Nephron (organoid): ENCODE results near the gene SULT2B1.
A peak's percentile ranks its signal among the peaks of the same experiment; 100 is the strongest.

ENCODE experiments used
- H3K27ac Mint-ChIP-seq, 3 experiments: 2 replicates each; pipeline ENCODE4 v1.8.0; 2020; ENCODE audit warnings: mixed read lengths in 3 of 3, mild to moderate bottlenecking in 2 of 3, moderate library complexity in 1 of 3
- H3K27me3 Mint-ChIP-seq: 2 replicates; pipeline ENCODE4 v1.8.0; 2021; ENCODE audit warnings: low read depth, mild to moderate bottlenecking, moderate library complexity, mixed read lengths
- H3K36me3 Mint-ChIP-seq: 2 replicates; pipeline ENCODE4 v1.8.0; 2020; ENCODE audit warnings: low read depth, mixed read lengths
- H3K4me1 Mint-ChIP-seq: 2 replicates; pipeline ENCODE4 v1.8.0; 2020; ENCODE audit warnings: mixed read lengths
- H3K4me3 Mint-ChIP-seq, 3 experiments: 2 replicates each; pipeline ENCODE4 v1.8.0; 2020; ENCODE audit warnings: mild to moderate bottlenecking in 3 of 3, mixed read lengths in 3 of 3, moderate library complexity in 2 of 3
- H3K9me3 Mint-ChIP-seq: 2 replicates; pipeline ENCODE4 v1.8.0; 2020; ENCODE audit warnings: mixed read lengths
- TF ChIP-seq, protein P1 (sequence below), 3 experiments: fragments of 200-600 bp; sonication (generic); IDR thresholded peaks; one replicate each; pipeline ENCODE4 v1.5.0; 2021; ENCODE audit warnings: antibody characterized with exemption in 3 of 3; ENCODE audit not compliant: unreplicated experiment in 3 of 3

The SULT2B1 gene

DNA sequence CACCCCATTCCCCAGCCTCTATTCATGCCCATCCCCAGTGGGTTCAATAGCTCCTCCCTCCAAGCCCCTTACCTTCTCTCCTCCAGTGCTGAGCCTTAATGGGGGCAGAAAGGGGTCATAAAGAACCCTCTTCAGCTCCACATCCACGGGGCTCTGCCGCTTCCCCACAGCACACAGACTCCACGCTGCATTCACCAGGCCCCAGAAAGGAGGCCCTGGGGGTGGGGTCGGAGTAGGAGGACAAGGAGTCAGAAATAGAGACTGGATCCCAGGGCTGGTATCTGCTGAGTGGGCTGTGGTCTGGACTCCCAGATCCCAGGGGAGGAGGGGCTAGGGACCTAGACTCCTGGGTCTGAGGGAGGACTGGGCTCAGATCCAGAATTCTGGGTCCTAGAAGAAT lies 92.4 kb downstream of the SULT2B1 start:
- Mint-ChIP-seq H3K9me3 (no peaks in the 10 kb centered on the region), H3K27me3 (no peaks in the 10 kb centered on the region), H3K36me3 (no peaks in the 10 kb centered on the region), H3K27ac (peak overlapping the region; percentile 84 to 91 (median 85)), H3K4me1 (peaks cover 32% of the 10 kb centered on the region), H3K4me3 (peak overlapping the region; percentile 82 to 92 (median 89))
- TF ChIP-seq, protein P1, sequence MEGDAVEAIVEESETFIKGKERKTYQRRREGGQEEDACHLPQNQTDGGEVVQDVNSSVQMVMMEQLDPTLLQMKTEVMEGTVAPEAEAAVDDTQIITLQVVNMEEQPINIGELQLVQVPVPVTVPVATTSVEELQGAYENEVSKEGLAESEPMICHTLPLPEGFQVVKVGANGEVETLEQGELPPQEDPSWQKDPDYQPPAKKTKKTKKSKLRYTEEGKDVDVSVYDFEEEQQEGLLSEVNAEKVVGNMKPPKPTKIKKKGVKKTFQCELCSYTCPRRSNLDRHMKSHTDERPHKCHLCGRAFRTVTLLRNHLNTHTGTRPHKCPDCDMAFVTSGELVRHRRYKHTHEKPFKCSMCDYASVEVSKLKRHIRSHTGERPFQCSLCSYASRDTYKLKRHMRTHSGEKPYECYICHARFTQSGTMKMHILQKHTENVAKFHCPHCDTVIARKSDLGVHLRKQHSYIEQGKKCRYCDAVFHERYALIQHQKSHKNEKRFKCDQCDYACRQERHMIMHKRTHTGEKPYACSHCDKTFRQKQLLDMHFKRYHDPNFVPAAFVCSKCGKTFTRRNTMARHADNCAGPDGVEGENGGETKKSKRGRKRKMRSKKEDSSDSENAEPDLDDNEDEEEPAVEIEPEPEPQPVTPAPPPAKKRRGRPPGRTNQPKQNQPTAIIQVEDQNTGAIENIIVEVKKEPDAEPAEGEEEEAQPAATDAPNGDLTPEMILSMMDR (IDR thresholded peaks at IDR 0.05; ENCODE audit: unreplicated experiment in 3 of 3) = no peak

DNA sequence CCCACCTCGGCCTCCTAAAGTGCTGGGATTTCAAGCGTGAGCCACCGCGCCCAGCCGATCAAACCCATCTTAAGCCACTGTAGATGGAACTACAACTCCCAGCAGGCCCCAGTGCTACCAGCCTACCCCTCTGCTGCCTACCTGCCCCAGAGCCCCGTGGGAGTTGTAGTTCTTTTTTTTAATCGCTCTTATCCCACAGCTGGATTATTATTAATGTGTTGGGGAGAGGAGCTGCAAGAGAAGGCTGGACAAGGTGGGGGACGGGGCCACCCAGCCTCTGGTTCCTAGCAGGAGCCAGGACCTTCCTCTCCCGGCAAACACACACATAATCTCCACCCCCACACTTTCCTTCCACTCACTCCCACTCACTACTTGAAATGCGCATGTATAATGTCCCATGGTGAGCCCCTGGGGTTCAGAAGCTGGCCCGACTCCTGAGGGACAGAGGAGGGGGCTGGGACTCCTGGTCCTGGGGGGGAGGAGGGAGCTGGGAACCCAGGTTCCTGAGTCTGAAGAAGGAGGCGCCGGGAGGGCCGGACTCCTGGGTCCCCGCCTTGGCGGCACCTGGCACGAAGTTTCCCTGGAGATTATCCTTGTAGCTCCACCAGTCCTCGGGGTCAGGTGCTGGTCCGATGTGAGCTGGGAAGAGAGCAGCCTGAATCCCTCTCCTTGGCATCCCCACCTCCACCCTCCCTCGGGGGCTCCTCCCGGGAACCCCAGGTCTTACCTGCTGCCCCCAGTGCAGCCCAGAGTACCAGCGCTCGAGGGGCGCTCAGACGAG lies 93.1 kb downstream of the SULT2B1 start:
- Mint-ChIP-seq H3K27me3 (no peaks in the 10 kb centered on the region), H3K36me3 (no peaks in the 10 kb centered on the region), H3K27ac (peak overlapping the region; percentile 91 to 98 (median 96)), H3K4me3 (peak overlapping the region; percentile 82 to 92 (median 90)), H3K9me3 (no peaks in the 10 kb centered on the region), H3K4me1 (peaks cover 32% of the 10 kb centered on the region)
- TF ChIP-seq, protein P1 (IDR thresholded peaks at IDR 0.05; ENCODE audit: unreplicated experiment in 3 of 3) = no peak

DNA sequence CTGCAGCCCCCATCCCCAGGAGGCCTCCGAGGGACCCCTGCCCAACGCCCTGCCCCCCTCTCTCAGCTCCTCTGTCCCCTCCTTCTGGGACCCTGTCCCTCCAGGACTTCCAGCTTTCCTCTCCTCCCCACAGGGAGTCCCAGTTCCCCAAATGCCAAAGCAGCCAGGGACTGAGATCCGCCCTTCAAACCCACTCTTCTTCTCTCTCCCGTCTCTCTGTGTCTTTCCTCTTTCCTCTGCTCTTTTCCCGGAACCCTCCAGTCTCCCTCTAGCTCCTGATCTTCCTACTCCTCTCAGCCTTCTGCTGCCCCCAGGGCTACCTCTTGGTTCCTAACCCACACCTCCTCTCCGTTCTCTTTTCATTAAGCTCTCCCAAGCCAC lies 93.6 kb downstream of the SULT2B1 start:
- no peaks in the 10 kb centered on the region for H3K36me3 Mint-ChIP-seq
- peaks cover 32% of the 10 kb centered on the region for H3K4me1 Mint-ChIP-seq
- peak overlapping the region; percentile 91 to 98 (median 96) for H3K27ac Mint-ChIP-seq
- TF ChIP-seq, protein P1 (IDR thresholded peaks at IDR 0.05; ENCODE audit: unreplicated experiment in 3 of 3) = no peak
- peak overlapping the region; percentile 90 to 92 (median 90) for H3K4me3 Mint-ChIP-seq
- no peaks in the 10 kb centered on the region for H3K9me3 Mint-ChIP-seq
- H3K27me3 Mint-ChIP-seq = no peaks in the 10 kb centered on the region

DNA sequence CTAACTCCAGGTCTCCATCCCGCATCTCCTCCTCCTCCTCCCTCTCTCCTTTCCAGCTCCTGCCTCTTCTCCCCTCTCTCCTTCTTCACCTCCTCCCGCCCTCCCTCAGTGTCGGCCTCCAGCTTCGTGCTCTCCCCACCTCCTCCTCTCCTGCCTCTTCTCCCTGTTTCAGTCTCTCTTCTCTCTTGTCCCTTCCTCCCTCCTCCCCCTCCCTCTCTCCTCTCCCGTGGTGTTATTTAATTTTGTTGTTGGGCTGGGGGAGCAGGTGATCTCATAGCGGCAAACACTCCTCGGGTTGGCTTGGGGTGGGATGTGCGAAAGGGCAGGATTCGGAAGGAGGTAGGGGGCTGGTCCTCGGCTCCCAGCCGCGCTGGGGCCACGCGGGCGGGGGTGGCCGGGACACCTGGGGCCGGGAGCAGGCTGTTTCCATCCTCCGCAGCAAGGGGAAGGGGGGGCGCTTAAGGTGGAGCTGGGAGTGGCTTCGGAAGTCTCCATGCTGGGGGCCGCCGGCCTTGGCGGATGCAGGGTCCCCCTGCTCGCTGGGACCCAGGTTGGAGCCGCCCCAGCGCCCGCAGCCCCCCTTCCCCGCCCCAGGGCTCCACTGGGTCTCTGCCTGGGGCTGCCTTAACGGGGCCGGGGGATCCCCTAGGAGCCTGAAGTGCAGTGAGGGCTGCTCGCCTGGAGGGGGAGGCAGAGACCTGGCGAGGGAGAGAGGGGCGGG lies 94.2 kb downstream of the SULT2B1 start, which contains the start of gene CA11:
Gene CA11 (minus strand): TSS at position 187 of the 721 bp plus-strand sequence. CDS start 555 bp downstream, outside the sequence.
- TF ChIP-seq, protein P1 (IDR thresholded peaks at IDR 0.05; ENCODE audit: unreplicated experiment in 3 of 3) = peak; percentile 88 to 95 (median 93)
- Mint-ChIP-seq H3K36me3 (no peaks in the 10 kb centered on the region), H3K4me3 (peak within 1 kb of the TSS; percentile 90 to 92 (median 90)), H3K27ac (peak within 1 kb of the TSS; percentile 91 to 98 (median 96)), H3K27me3 (no peaks in the 10 kb centered on the region), H3K9me3 (no peaks in the 10 kb centered on the region), H3K4me1 (peaks cover 32% of the 10 kb centered on the region)

DNA sequence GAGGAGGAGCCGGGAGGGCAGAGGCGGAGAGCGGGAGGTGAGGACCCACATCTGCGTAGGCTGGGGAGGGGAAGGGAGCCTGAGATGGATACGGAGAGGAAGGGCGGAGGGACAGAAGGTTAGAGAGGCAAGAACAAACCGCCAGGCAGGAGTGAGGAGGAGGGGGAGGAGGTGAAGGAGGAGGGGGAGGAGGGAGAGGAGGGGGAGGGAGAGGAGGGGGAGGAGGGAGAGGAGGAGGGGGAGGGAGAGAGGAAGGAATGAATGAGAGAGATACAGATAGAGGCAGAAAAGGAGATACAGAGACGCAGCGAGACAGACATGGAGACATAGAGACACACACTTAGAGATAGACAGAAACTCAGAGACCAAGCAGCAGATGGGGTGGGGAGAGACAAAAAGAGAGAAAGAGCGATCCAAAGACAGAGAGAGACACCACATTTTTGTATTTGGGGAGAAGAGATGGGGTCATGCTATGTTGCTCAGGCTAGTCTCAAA lies 94.8 kb downstream of the SULT2B1 start:
- no peaks in the 10 kb centered on the region for H3K9me3 Mint-ChIP-seq
- peaks cover 32% of the 10 kb centered on the region for H3K4me1 Mint-ChIP-seq
- peak overlapping the region; percentile 43 to 92 (median 58) for H3K4me3 Mint-ChIP-seq
- H3K27ac Mint-ChIP-seq = peak overlapping the region; percentile 58 to 91 (median 78)
- TF ChIP-seq, protein P1 (IDR thresholded peaks at IDR 0.05; ENCODE audit: unreplicated experiment in 3 of 3) = no peak
- H3K36me3 Mint-ChIP-seq = no peaks in the 10 kb centered on the region
- no peaks in the 10 kb centered on the region for H3K27me3 Mint-ChIP-seq
